ENCODE results near the gene CPE.

CPE gene

DNA sequence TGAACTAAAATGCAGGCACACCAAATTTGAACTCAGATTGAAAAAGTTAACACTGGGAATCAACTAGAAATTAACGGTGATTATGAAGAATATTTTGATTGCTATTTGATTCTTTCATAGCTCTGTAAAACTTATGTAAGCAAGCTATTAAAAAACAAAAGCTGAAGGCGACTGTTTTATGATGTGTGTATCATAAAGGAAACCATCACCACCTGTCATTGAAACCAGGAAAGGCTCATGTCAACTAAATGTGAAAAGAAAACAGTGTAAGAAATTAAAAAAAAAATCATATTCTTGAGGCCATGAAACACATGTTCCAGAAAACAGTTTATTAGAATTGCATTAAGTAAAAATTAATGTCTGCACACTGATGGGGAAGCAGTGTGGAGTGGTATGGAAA lies 24.2 kb downstream of the CPE start:
- H3K9me3 ChIP-seq (ENCODE audit: insufficient read depth, low read length), result no peaks in the 10 kb centered on the region
- no peaks in the 10 kb centered on the region for H3K36me3 ChIP-seq (replicated peaks; ENCODE audit: low read depth, low read length)
- H3K27ac ChIP-seq (ENCODE audit: low read length), result no peak overlapping the region
- H3K4me2 ChIP-seq (ENCODE audit: low read length), result no peak overlapping the region
- H3K27me3 ChIP-seq (ENCODE audit: low read depth, low read length), result no peaks in the 10 kb centered on the region
- no peaks in the 10 kb centered on the region for H4K20me1 ChIP-seq (ENCODE audit: insufficient read depth, low read length)
- no peak overlapping the region for H3K4me3 ChIP-seq (ENCODE audit: low read length)
- no peaks in the 10 kb centered on the region for H3K4me1 ChIP-seq (ENCODE audit: low read length)
- H3K9ac ChIP-seq (ENCODE audit: low read length), result no peak overlapping the region
- TF ChIP-seq, protein P1, sequence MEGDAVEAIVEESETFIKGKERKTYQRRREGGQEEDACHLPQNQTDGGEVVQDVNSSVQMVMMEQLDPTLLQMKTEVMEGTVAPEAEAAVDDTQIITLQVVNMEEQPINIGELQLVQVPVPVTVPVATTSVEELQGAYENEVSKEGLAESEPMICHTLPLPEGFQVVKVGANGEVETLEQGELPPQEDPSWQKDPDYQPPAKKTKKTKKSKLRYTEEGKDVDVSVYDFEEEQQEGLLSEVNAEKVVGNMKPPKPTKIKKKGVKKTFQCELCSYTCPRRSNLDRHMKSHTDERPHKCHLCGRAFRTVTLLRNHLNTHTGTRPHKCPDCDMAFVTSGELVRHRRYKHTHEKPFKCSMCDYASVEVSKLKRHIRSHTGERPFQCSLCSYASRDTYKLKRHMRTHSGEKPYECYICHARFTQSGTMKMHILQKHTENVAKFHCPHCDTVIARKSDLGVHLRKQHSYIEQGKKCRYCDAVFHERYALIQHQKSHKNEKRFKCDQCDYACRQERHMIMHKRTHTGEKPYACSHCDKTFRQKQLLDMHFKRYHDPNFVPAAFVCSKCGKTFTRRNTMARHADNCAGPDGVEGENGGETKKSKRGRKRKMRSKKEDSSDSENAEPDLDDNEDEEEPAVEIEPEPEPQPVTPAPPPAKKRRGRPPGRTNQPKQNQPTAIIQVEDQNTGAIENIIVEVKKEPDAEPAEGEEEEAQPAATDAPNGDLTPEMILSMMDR (IDR thresholded peaks at IDR 0.05; ENCODE audit: low read depth, low read length), result no peak
- no peak for TF ChIP-seq EZH2phosphoT487 (IDR thresholded peaks at IDR 0.05; ENCODE audit: low read depth)
- H2AFZ ChIP-seq (ENCODE audit: low read depth, low read length), result no peak overlapping the region
- no peaks in the 10 kb centered on the region for H3K79me2 ChIP-seq (ENCODE audit: low read length)

DNA sequence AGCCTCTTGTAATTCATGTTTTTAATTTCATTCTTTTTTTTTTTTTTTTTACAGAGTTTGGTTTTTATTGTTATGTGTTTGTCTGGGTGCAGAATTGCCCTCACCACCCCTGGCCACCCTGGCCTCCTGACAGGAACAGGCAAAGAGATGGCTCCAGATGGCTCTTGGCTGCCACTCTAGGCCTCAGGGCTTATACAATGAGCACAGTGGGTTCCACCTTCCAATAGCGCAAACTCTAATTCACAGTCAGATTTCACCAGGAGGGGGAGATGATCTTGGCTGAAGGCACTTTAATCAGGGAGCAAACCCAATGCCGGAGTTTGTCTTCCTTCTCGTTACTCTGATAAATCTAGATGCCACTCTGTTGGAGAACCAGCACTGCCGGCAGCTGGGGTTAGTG lies 24.8 kb downstream of the CPE start:
- Histone ChIP-seq H3K27ac (ENCODE audit: low read length) (no peak overlapping the region), H3K4me2 (ENCODE audit: low read length) (no peak overlapping the region), H2AFZ (ENCODE audit: low read depth, low read length) (no peak overlapping the region), H3K27me3 (ENCODE audit: low read depth, low read length) (no peaks in the 10 kb centered on the region), H3K9me3 (ENCODE audit: insufficient read depth, low read length) (no peaks in the 10 kb centered on the region), H3K36me3 (replicated peaks; ENCODE audit: low read depth, low read length) (no peaks in the 10 kb centered on the region), H3K9ac (ENCODE audit: low read length) (no peak overlapping the region), H3K4me3 (ENCODE audit: low read length) (no peak overlapping the region), H3K4me1 (ENCODE audit: low read length) (no peaks in the 10 kb centered on the region), H4K20me1 (ENCODE audit: insufficient read depth, low read length) (no peaks in the 10 kb centered on the region), H3K79me2 (ENCODE audit: low read length) (no peaks in the 10 kb centered on the region)
- TF ChIP-seq, protein P1 (IDR thresholded peaks at IDR 0.05; ENCODE audit: low read depth, low read length), result no peak
- no peak for TF ChIP-seq EZH2phosphoT487 (IDR thresholded peaks at IDR 0.05; ENCODE audit: low read depth)

DNA sequence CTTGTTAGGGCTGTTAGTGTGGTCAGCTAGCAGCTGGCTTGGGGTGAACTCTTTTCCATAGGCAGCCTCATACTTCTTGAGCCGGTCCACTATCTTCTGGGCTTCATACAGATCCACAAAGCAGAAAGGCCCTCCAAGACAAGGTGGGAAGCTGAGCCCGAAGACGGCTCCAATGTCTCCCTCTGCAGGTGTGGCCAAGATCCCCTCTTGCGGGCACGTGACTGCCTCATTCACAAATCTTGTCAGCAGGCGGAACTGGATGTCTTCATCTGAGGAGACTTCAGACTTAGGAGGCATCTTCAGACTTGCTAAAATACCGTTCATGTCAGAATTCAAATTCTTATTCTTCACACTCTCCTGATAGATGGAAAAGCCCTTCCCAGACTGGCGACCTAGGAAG lies 25.3 kb downstream of the CPE start:
- Histone ChIP-seq H3K27me3 (ENCODE audit: low read depth, low read length) (no peaks in the 10 kb centered on the region), H3K4me3 (ENCODE audit: low read length) (no peak overlapping the region), H2AFZ (ENCODE audit: low read depth, low read length) (no peak overlapping the region), H3K9me3 (ENCODE audit: insufficient read depth, low read length) (no peaks in the 10 kb centered on the region), H3K9ac (ENCODE audit: low read length) (no peak overlapping the region), H3K4me1 (ENCODE audit: low read length) (no peaks in the 10 kb centered on the region), H4K20me1 (ENCODE audit: insufficient read depth, low read length) (no peaks in the 10 kb centered on the region), H3K4me2 (ENCODE audit: low read length) (no peak overlapping the region), H3K36me3 (replicated peaks; ENCODE audit: low read depth, low read length) (no peaks in the 10 kb centered on the region), H3K27ac (ENCODE audit: low read length) (no peak overlapping the region), H3K79me2 (ENCODE audit: low read length) (no peaks in the 10 kb centered on the region)
- TF ChIP-seq EZH2phosphoT487 (IDR thresholded peaks at IDR 0.05; ENCODE audit: low read depth), result no peak
- TF ChIP-seq, protein P1 (IDR thresholded peaks at IDR 0.05; ENCODE audit: low read depth, low read length), result no peak

DNA sequence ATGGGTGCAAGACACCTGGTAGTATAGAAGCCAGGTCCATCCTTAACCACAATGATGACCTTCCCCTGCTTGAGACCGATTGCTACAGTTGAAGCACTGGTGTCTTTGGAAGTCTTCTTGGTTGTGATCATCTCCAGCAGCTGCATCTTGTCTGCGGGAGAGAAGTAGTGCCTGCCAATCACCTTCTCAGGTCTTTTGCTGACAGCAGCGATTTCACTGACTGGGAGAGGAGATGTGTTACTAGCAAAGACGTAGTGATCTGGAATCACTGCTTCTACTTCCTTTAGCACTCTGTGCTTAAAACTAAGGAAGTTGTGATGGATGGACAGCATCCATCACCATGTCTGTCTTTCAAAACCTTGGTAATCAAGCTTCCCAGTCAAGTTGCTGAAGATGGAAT lies 25.9 kb downstream of the CPE start:
- Histone ChIP-seq H3K27ac (ENCODE audit: low read length) (no peak overlapping the region), H3K4me3 (ENCODE audit: low read length) (no peak overlapping the region), H3K36me3 (replicated peaks; ENCODE audit: low read depth, low read length) (no peaks in the 10 kb centered on the region), H3K27me3 (ENCODE audit: low read depth, low read length) (no peaks in the 10 kb centered on the region), H3K4me1 (ENCODE audit: low read length) (no peaks in the 10 kb centered on the region), H3K9me3 (ENCODE audit: insufficient read depth, low read length) (no peaks in the 10 kb centered on the region), H3K79me2 (ENCODE audit: low read length) (no peaks in the 10 kb centered on the region), H2AFZ (ENCODE audit: low read depth, low read length) (no peak overlapping the region), H4K20me1 (ENCODE audit: insufficient read depth, low read length) (no peaks in the 10 kb centered on the region), H3K9ac (ENCODE audit: low read length) (no peak overlapping the region), H3K4me2 (ENCODE audit: low read length) (no peak overlapping the region)
- TF ChIP-seq EZH2phosphoT487 (IDR thresholded peaks at IDR 0.05; ENCODE audit: low read depth), result no peak
- TF ChIP-seq, protein P1 (IDR thresholded peaks at IDR 0.05; ENCODE audit: low read depth, low read length), result no peak
